Mononuclear cell (primary cell): ENCODE data around the gene RNF183. TPM values are rescaled to one million over a fixed set of nuclear protein-coding genes. Genes with fewer than 3 reads are reported as not detected.
"Not testable (repeated sequence)": the region's sequence is repeated elsewhere in the genome, so short reads cannot be mapped to it uniquely, and the experiment has no call there.

Experiments
- H3K27me3 ChIP-seq: 2 replicates; pipeline ENCODE4 v1.6.0; 2011; ENCODE audit warnings: low read length, control low read depth; ENCODE audit not compliant: insufficient read depth
- H3K4me1 ChIP-seq: 2 replicates; pipeline ENCODE4 v1.5.1; 2011; ENCODE audit warnings: mild to moderate bottlenecking, low read length, control low read depth; ENCODE audit not compliant: insufficient read depth
- H3K4me3 ChIP-seq: 2 replicates; pipeline ENCODE4 v1.5.1; 2011; ENCODE audit warnings: mild to moderate bottlenecking, low read length, moderate library complexity
- H3K9me3 ChIP-seq: 2 replicates; pipeline ENCODE4 v1.5.1; 2011; ENCODE audit warnings: low read depth, mild to moderate bottlenecking, control low read depth, low read length
- total RNA-seq: library from RNA; depleted of rRNA; stranded (reverse); fragments of >200 nt; gene quantifications from one replicate; pipeline ENCODE4 v1.2.3, GENCODE V29; 2012

Gene RNF183
- total RNA-seq, 1 donor: not detected

DNA sequence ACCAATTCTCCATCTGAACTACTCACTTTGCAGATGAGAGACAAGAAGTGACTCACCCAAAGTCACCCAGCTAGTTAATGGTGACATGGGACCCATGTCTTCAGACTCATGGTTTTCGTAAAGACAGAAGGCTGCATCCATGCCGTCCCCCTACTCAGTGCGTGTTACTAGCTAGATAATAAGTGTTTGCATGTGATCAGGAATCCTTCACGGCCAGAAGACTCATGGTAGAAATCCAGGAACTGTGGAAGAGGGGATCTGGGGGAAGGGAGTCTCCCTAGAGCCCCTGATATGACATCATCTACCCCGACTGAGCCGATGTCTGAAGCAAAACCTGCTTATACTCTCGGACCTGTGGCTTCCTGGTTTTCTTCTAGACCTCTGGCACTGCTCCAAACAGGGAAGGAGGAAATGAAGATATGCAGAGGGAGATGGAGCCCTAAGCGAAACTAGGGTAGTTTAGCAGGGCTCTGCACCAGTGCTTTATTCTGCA is 3.3 kb downstream of the RNF183 start:
- H3K4me3 ChIP-seq: no peak overlapping the region
- H3K4me1 ChIP-seq: peaks cover 8% of the 10 kb centered on the region

DNA sequence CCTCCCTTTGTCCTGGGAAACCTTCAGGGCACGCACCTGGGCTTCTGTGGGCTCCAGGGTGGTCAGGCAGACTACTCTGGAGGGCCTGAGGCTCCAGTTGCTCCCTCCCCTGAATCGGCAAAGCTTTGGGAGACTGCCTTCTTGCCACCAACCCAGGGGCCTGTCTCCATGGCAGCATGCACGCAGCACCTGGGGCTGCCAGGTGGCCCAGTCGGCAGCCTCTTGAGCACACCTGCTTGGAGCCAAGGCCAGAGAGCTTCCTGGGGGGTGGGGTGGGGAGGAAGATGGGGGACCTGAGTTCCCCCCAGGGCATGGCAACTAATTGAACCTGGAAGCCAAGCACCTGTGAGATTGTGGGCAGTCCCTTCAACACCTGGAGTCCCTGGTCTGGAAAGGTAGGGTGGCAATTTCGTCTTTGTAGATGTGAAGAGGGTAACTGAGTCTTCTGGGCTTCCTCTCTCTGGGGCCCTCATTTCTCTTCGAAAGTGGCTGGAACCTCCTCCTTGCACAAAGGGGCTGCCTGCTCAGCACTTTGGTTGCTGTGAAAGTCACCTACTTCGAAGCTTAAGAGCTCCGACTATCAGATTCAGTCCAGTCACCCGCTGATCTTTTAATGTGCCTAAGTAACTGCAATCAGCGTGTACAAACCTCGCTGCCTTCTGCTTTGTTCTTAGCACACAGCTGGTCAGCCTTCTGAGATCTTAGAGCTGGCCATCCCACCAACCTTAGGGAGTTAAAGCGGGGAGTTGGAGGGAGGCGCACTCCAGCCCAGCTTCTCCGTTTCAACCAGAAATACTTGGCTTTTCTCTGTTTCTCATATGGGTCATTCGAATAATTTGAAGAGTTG is 4.0 kb downstream of the RNF183 start:
- H3K9me3 ChIP-seq: no peaks in the 10 kb centered on the region
- no peaks in the 10 kb centered on the region for H3K27me3 ChIP-seq
- H3K4me1 ChIP-seq: peaks cover 8% of the 10 kb centered on the region
- no peak overlapping the region for H3K4me3 ChIP-seq

More for the DNA sequence above, 3.3 kb downstream of the RNF183 start:
- Histone ChIP-seq H3K9me3 (no peaks in the 10 kb centered on the region), H3K27me3 (no peaks in the 10 kb centered on the region)

DNA sequence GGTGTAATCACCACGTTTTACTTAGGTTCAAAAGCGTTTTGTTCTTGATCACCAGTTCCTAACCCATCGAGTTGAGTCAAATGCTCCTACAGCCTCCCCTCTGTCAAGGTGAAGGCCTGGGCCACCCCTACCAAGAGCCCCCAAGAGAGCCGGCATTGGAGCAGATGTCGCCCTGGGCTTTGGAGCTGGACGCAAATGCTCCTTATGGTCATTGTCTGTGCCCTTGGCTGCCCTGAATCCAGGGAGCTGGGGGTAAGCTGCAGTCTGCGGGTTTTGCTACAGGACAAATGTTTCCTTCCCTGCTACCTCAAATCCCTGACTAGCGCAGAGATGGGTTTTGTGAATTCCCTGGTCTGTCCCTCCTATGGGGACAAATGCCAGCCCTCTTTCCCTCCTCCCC is 4.9 kb downstream of the RNF183 start:
- Histone ChIP-seq H3K4me3 (no peak overlapping the region), H3K9me3 (no peaks in the 10 kb centered on the region), H3K4me1 (peaks cover 8% of the 10 kb centered on the region), H3K27me3 (no peaks in the 10 kb centered on the region)

DNA sequence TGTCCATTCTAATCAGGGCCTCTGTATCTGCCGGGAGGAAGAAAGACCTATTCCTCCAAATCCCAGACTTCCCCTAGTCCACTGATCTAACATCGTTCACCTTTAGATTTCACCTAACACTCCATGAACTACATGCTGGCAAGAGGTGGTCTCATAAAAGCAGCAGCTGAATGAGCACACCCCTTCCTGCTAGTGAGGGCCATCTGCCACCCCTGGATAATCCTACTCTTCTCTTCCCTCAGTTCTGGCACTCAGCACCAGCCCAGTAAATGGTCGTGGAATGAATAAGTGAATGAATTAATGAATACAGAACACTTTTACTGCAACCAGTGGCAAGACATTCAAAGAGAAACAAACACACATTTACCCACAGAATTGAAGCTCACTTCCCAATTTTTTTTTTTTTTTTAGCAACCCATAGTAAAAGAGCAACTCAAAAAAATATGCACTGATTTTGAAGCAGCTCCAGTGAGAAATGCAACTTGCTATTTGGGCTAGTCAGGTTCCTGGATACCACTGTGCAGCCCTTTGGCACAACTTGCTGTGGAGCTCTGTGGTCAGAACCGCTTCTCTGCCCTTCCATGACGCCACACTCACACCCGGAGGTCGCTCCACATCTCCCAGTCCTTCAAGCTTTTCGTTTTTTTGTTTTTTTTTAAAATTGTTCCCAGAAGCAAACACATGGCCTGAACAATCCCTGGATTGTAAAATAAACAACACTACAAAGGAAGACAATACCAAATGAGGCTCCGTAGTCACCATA is 6.2 kb downstream of the RNF183 start:
- no peak overlapping the region for H3K4me3 ChIP-seq
- peaks cover 8% of the 10 kb centered on the region for H3K4me1 ChIP-seq
- H3K27me3 ChIP-seq: no peaks in the 10 kb centered on the region
- H3K9me3 ChIP-seq: no peaks in the 10 kb centered on the region

DNA sequence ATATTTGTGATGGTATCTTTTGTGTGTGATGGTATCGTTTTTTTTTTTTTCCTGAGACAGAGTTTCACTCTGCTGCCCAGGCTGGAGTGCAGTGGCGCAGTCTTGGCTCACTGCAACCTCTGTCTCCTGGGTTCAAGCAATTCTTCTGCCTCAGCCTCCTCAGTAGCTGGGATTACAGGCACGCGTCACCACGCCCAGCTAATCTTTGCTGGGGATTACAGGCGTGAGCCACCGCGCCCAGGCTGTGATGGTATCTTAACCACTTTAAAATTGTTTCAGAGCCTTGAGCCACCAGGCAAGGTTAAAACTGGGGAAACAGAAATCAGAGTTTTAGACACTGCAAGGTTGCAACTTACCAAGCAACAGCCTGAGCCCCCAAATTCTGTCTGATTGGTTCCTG is 6.9 kb downstream of the RNF183 start:
- H3K27me3 ChIP-seq, H3K9me3 ChIP-seq, H3K4me3 ChIP-seq, H3K4me1 ChIP-seq: not testable (repeated sequence)

DNA sequence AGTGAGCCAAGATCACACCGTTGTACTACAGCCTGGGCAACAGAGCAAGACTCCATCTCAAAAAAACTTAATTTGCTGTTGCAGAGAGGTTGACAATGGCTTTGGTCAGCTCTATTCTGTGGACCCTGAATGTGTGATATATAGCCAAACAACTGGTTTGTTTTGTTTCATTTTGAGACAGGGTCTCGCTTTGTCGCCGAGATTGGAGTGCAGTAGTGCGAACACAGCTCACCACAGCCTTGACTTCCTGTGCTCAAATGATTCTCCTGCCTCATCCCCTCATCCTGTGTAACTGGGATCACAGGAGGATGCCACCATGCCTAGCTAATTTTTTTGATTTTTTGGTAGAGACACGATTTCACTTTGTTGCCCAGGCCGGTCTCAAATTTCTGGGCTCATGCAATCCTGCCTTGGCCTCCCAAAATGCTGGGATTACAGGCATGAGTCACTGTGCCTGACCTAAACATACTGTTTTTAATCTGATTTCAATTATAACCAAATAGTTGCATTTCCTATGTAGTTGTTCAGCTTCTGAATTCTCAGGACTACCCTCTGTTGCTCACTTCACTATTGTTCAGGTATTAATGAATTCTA is 9.8 kb downstream of the RNF183 start:
- no peaks in the 10 kb centered on the region for H3K9me3 ChIP-seq
- H3K4me1 ChIP-seq: no peaks in the 10 kb centered on the region
- H3K27me3 ChIP-seq: no peaks in the 10 kb centered on the region
- no peak overlapping the region for H3K4me3 ChIP-seq

DNA sequence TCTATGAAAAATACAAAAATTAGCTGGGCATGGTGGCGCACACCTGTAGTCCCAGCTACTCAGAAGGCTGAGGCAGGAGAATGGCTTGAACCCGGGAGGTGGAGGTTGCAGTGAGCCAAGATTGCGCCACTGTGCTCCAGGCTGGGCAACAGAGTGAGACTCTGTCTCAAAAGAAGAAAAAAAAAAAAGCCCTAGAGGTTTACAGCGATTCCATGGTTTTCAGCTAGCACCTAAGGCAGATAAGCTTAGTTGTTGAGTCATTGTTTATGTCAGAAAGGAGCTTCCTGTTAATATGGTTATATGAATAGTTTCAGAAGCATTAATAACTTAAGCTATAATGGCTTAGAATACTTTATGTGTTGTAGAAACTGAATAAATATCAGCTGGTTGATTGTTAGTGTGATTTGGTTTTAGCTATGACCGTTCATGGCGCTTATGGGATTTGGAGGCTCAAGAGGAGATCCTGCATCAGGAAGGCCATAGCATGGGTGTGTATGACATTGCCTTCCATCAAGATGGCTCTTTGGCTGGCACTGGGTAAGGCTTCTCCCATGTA is 13.0 kb downstream of the RNF183 start:
- Histone ChIP-seq H3K4me3 (no peak overlapping the region), H3K27me3 (no peaks in the 10 kb centered on the region), H3K4me1 (no peaks in the 10 kb centered on the region), H3K9me3 (no peaks in the 10 kb centered on the region)

DNA sequence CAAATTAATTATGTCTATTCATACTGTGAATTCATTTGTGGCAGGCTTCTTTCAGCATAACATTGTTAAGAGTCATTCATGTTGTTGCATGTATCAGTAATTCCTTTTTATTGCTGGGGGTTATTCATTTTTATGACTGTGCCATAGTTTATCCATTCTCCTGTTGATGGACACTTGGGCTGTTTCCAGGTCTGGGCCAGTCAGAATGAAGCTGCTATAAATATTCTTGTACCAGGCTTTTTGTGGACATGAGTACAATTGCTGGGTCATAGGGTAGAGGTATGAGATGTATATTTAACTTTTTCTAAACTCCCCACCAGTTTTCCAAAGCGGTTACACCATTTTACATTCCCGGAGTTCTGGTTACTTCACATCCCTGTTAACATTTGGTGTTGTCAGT is 14.1 kb downstream of the RNF183 start:
- Histone ChIP-seq H3K4me3 (no peak overlapping the region), H3K4me1 (no peaks in the 10 kb centered on the region), H3K27me3 (no peaks in the 10 kb centered on the region), H3K9me3 (no peaks in the 10 kb centered on the region)

DNA sequence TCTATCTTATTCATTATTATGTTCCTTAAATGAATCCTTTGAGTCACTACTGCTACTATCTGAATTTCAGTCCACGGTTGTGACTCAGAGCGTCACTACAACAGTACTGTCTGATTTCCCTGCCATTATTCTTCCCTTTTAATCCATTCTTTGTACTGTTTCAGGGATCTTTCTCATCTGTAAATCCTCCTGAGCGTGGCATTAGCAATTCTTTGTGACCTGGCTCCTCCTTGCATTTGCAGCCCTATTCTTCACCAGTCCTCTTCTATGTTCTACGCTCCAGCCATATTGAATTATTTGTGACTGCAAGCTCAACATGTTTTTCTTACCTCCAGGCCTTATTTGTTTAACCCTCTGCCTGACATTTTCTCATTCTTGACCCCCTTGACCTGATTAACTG is 21.8 kb downstream of the RNF183 start:
- H3K4me1 ChIP-seq: peaks cover 2% of the 10 kb centered on the region
- H3K27me3 ChIP-seq: no peaks in the 10 kb centered on the region
- H3K9me3 ChIP-seq: no peaks in the 10 kb centered on the region
- no peak overlapping the region for H3K4me3 ChIP-seq

DNA sequence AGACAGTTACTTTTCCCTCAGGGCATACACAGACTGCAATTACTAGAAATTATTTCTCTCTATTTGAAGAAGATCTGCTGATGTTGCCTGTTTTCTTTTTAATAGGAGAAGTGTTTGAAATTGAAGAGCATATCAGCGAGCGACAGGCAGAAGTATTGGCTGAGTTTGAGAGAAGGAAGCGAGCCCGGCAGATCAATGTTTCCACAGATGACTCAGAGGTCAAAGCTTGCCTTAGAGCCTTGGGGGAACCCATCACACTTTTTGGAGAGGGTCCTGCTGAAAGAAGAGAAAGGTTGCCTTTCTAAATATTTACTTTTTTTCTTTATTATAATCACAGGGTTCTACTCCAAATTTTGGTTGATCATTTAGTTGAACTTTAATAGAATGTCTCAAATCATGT is 24.3 kb downstream of the RNF183 start:
- no peaks in the 10 kb centered on the region for H3K9me3 ChIP-seq
- H3K4me3 ChIP-seq: no peak overlapping the region
- no peaks in the 10 kb centered on the region for H3K27me3 ChIP-seq
- peaks cover 14% of the 10 kb centered on the region for H3K4me1 ChIP-seq

DNA sequence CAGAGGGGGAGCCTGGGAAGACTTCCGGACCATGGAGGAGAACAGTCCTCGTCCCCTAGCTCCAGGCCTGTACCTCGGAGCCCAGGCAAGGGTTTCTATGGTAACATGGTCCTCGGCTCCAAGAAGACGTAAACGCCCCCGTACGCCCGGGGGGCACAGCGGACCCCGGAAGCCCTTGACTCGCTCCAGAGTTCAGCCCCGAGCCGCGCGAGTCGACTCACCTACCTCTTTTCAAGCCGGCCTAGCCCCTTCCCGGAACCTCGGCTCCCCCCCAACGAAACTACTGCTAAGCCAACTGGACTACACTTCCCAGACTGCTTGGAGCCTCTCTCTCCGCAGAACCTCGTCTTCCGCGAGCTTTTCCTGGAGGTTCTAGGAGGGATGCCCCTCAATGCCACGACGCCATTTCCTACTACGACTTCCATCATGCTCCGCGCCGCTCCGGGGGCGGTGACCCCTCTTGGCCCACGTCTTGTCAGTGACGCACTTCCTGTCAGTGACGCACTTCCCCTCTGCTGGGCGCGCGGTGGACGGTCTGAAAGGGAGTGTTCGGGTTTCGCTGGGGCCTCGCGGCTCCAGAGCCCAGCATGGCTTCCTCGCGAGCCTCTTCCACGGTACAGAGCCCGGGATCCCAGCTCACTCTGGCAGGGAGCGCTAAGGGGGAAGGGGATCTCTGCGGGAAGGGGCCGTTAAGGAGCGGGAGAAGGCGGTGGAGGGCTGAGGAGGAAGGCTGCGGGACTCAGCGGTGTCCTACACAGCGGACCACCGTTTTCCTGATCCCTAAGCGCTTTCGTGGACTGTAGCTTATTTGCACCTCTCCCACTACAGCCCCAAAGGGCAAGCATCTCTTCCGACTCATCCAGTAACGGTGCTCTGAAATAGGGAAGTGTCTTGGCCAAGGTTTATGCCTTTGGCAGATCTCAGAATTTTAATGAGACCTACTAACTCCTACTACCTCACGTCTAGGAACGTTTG is 27.7 kb downstream of the RNF183 start, which contains the start of the genes CDC26 and PRPF4:
CDC26 (minus strand) TSS at position 416 of the 975 bp plus-strand sequence. CDS start 3,065 bp downstream, outside the sequence.
PRPF4 (plus strand) TSS at position 502 of the 975 bp plus-strand sequence; CDS start at position 588, 86 bp downstream.
- no peaks in the 10 kb centered on the region for H3K27me3 ChIP-seq
- peaks cover 14% of the 10 kb centered on the region for H3K4me1 ChIP-seq
- peak within 1 kb of the TSS; percentile 86 for H3K4me3 ChIP-seq
- no peaks in the 10 kb centered on the region for H3K9me3 ChIP-seq

DNA sequence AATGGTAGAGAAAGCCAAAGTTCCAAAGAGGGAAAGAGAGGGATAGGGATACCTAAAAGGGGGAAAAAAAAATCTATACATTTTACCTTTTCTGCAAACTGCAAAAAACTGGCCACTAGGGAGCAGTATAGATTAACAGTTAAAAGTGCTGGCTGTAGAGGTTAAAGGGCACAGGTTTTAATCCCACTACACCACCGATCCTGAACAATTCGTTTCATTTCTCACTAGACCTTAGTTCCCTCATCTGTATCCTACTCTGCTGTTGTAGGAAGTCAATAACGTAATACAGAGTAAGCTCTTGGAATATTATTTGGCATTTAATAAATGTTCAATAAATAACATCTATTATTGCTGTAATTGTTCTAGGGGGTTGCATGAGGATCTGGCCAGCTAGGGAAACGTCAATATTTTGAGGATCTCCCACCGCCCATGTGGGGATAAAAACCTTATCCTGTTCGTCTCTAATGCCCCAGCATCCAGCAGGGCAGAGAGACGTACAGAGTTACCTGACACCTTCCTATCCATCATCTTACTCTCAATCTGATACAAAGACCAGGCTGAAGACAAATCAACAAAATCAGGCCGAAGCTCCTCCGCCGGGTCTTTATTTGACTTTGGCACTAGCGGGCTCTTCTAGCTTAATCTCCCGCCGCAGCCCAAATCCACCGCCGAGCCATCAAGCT is 28.6 kb downstream of the RNF183 start:
- H3K9me3 ChIP-seq: no peaks in the 10 kb centered on the region
- peaks cover 14% of the 10 kb centered on the region for H3K4me1 ChIP-seq
- peak overlapping the region; percentile 86 for H3K4me3 ChIP-seq
- H3K27me3 ChIP-seq: no peaks in the 10 kb centered on the region

DNA sequence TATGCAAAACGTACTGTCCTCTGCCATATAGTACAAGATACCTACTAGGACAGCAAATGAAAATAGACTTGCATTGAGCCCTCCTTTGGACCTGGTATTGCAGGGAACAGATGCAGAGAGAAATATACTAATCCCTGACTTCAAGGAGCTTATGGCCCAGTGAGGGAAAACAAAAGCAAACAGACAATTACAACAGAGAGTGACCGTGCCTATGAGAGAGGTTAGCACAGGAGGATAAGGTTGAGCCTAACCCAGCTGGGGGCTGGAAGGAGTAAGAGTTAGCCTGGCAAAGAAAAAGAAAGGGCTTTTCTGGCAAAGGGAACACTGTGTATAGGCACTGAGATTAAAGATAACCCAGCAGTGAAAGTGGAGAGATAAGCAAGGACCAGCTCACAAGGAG is 33.3 kb downstream of the RNF183 start:
- no peak overlapping the region for H3K4me3 ChIP-seq

More for the DNA sequence above, 33.3 kb downstream of the RNF183 start:
- Histone ChIP-seq H3K9me3 (no peaks in the 10 kb centered on the region), H3K27me3 (no peaks in the 10 kb centered on the region), H3K4me1 (peaks cover 7% of the 10 kb centered on the region)
